GM23338 (cell line): ENCODE measurements around the gene EIF3K.

Experiments
- CREB1 ChIP-seq: fragments of 250-450 bp; sonication (Bioruptor Pico); IDR thresholded peaks from 2 replicates; pipeline ENCODE4 v1.5.0; 2020; ENCODE audit warnings: low read depth, mild to moderate bottlenecking, moderate library complexity
- CTCF ChIP-seq, 2 experiments: fragments of 200-600 bp in 1 of 2; sonication (generic) in 1 of 2; conservative IDR thresholded peaks; 2 replicates each; pipeline versions ENCODE4 v1.5.1 to v1.6.1; 2016 to 2017; ENCODE audit warnings: antibody characterized with exemption in 2 of 2, low read depth in 2 of 2, mild to moderate bottlenecking in 2 of 2, moderate library complexity in 1 of 2
- ETS1 ChIP-seq: IDR thresholded peaks from 2 replicates; pipeline ENCODE4 v1.6.1; 2016; ENCODE audit warnings: antibody characterized with exemption
- EZH2 ChIP-seq: fragments of 200-600 bp; sonication (generic); IDR thresholded peaks from one replicate; pipeline ENCODE4 v1.8.0; 2017; ENCODE audit warnings: antibody characterized with exemption, mild to moderate bottlenecking, low read depth; ENCODE audit not compliant: unreplicated experiment
- EZH2phosphoT487 ChIP-seq: fragments of 200-600 bp; sonication (generic); IDR thresholded peaks from one replicate; pipeline ENCODE4 v1.8.1; 2018; ENCODE audit warnings: antibody characterized with exemption; ENCODE audit not compliant: unreplicated experiment
- JUNB ChIP-seq: IDR thresholded peaks from one replicate; pipeline ENCODE4 v1.6.1; 2016; ENCODE audit warnings: antibody characterized with exemption; ENCODE audit not compliant: unreplicated experiment
- POLR2AphosphoS5 ChIP-seq: IDR thresholded peaks from 2 replicates; pipeline ENCODE4 v1.6.1; 2016; ENCODE audit warnings: antibody characterized with exemption, low read depth
- REST ChIP-seq: IDR thresholded peaks from one replicate; pipeline ENCODE4 v1.6.1; 2018; ENCODE audit warnings: antibody characterized with exemption; ENCODE audit not compliant: unreplicated experiment
- STAT1 ChIP-seq: IDR thresholded peaks from one replicate; pipeline ENCODE4 v1.6.1; 2016; ENCODE audit warnings: antibody characterized with exemption; ENCODE audit not compliant: unreplicated experiment
- ZNF331 ChIP-seq: fragments of 250-450 bp; sonication (Bioruptor Pico); IDR thresholded peaks from 2 replicates; pipeline ENCODE4 v1.5.0; 2020; ENCODE audit warnings: low read depth, mild to moderate bottlenecking, moderate library complexity

GRCh38 chr19:38682872-38683392 lies 63.9 kb downstream of the EIF3K start:
- TF ChIP-seq CTCF (conservative IDR thresholded peaks at IDR 0.05; ENCODE audit: low read depth in 2 of 2): no peak
- no peak for TF ChIP-seq REST
- TF ChIP-seq EZH2phosphoT487: no peak
- no peak for TF ChIP-seq EZH2
- TF ChIP-seq ETS1: no peak
- TF ChIP-seq CREB1 (CRISPR knock-in tag): no peak
- no peak for TF ChIP-seq POLR2AphosphoS5
- no peak for TF ChIP-seq JUNB
- TF ChIP-seq ZNF331: no peak
- TF ChIP-seq STAT1: no peak
